ENCODE data around the gene STAT3. TPM values are rescaled to one million over a fixed set of nuclear protein-coding genes. Genes with fewer than 3 reads are reported as not detected.

The STAT3 gene
- total and polyA plus RNA-seq, 5 donors: 46.9 to 192 (median 102) TPM

DNA sequence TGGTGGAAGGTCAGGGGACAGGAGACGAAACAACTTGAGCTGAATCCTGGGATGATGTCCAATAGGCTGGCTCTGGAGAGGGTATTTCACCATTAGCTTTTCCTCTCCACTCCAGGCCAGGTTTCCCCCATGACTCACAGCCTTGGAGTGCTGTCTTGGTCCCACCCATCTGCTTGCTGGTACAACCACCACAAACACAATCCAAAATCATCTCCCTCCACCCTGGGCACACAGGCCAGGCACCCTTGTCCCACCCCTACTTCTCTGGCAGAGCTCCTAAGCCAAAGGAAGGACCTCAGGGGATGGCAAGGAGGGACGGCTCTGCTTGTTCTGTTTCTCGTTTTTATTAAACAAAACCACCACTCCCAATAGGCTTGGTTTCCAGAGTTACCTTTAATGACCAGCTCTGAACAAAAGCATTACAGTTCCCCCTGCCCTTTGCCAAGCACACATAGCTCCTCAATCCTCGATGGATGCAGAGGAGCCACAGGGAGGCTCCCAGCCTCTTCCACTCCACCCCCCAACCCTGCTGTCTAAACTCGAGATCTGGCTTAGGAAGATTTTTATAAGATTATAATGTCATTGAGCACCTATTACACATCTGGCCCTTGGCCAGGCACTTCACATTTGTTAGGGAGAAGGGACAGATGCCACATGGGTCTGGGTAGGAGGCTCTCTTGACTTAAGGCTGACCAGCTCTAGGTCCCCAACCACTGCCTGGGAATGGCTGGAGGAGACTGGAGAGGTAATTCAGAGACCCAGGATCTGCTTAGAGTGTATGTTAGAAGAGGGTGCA, 21.5 kb upstream of the STAT3 start:
- Histone ChIP-seq H3K27me3 (ENCODE audit: control insufficient read depth, insufficient read depth) (no peaks in the 10 kb centered on the region), H3K4me3 (ENCODE audit: low read length) (no peak overlapping the region), H3K27ac (ENCODE audit: low read length) (peak overlapping the region; percentile 99), H3K9me3 (ENCODE audit: control insufficient read depth, low read length) (no peaks in the 10 kb centered on the region), H3K4me1 (ENCODE audit: control insufficient read depth, insufficient read depth, low read length) (peaks cover 34% of the 10 kb centered on the region)
- 12% methylated on average over 5 of the region's 5 CpGs for WGBS
- DNase-seq: peak; percentile 82 to 88 (median 86)
- peak; percentile 67 to 69 for ATAC-seq
- intact Hi-C loops (cut with DNase I): loop anchor here in 1 of 4 donors (5.0 kb wide), 1 partner anchor 87 kb away; no protein-coding TSS in a partner anchor

GRCh38 chr17:42408061-42408460, 19.8 kb upstream of the STAT3 start:
- intact Hi-C loops (cut with DNase I): loop anchor here in 1 of 4 donors (5.0 kb wide), 1 partner anchor 86 kb away; no protein-coding TSS in a partner anchor
- Histone ChIP-seq H3K4me3 (ENCODE audit: low read length) (no peak overlapping the region), H3K27ac (ENCODE audit: low read length) (peak overlapping the region; percentile 63), H3K4me1 (ENCODE audit: control insufficient read depth, insufficient read depth, low read length) (peaks cover 29% of the 10 kb centered on the region), H3K9me3 (ENCODE audit: control insufficient read depth, low read length) (no peaks in the 10 kb centered on the region), H3K27me3 (ENCODE audit: control insufficient read depth, insufficient read depth) (no peaks in the 10 kb centered on the region)
- WGBS: 50% methylated on average over 2 of the region's 2 CpGs
- DNase-seq (peak in 2 of 3 donors; percentile 77 to 83), ATAC-seq (peak; percentile 42 to 49)

GRCh38 chr17:42407289-42407836, 19.1 kb upstream of the STAT3 start:
- Histone ChIP-seq H3K27ac (ENCODE audit: low read length) (peak overlapping the region; percentile 92), H3K4me3 (ENCODE audit: low read length) (no peak overlapping the region), H3K27me3 (ENCODE audit: control insufficient read depth, insufficient read depth) (no peaks in the 10 kb centered on the region), H3K9me3 (ENCODE audit: control insufficient read depth, low read length) (no peaks in the 10 kb centered on the region), H3K4me1 (ENCODE audit: control insufficient read depth, insufficient read depth, low read length) (peaks cover 28% of the 10 kb centered on the region)
- peak; percentile 85 to 94 (median 91) for DNase-seq
- ATAC-seq: peak; percentile 79 to 82
- intact Hi-C loops (cut with DNase I): loop anchor here in 3 of 4 donors (2.0 to 5.0 kb wide), 2 partner anchors 85 kb away; no protein-coding TSS in a partner anchor
- WGBS: 3% methylated on average over 2 of the region's 2 CpGs

DNA sequence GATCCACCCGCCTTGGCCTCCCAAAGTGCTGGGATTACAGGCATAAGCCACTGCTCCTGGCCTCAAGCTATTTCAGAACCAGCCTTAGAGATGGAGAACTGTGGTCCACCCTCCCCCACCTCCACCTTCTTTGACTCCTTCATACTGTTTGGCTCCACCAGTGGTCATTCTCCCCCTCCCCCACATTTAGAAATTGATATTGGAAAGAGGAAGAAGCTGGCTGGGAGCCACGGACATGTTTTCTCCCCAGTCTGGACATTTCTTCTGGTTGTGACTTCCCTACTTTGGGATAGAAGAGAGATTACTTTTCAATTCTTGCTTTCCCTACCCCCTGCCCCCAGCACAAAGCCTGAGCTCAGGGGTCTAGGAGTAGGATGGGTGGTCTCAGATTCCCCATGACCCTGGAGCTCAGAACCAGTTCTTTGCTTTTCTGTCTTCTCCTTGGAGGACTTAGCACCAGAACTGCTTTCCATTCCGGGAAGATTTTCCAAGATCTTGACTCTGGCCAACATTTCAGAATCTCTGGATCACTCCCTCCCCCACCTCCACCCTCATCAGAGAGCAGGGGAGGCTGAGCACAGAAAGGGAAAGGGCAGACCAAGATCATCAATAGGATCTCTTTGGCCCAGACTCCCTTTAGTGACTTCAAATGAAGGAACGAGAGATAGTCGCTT, 18.5 kb upstream of the STAT3 start:
- ATAC-seq (no peak), DNase-seq (peak in 2 of 3 donors; percentile 31 to 72)
- no peaks in the 10 kb centered on the region for H3K27me3 ChIP-seq (ENCODE audit: control insufficient read depth, insufficient read depth)
- H3K4me1 ChIP-seq (ENCODE audit: control insufficient read depth, insufficient read depth, low read length): peaks cover 24% of the 10 kb centered on the region
- H3K9me3 ChIP-seq (ENCODE audit: control insufficient read depth, low read length): no peaks in the 10 kb centered on the region
- no peak overlapping the region for H3K4me3 ChIP-seq (ENCODE audit: low read length)
- intact Hi-C loops (cut with DNase I): loop anchor here in 3 of 4 donors (2.0 to 5.0 kb wide), 2 partner anchors 84 kb away; no protein-coding TSS in a partner anchor
- H3K27ac ChIP-seq (ENCODE audit: low read length): peak overlapping the region; percentile 92
- WGBS: 29% methylated on average over 5 of the region's 5 CpGs

GRCh38 chr17:42405963-42406495, 17.8 kb upstream of the STAT3 start:
- Histone ChIP-seq H3K27ac (ENCODE audit: low read length) (peak overlapping the region; percentile 92), H3K4me3 (ENCODE audit: low read length) (no peak overlapping the region), H3K27me3 (ENCODE audit: control insufficient read depth, insufficient read depth) (no peaks in the 10 kb centered on the region), H3K9me3 (ENCODE audit: control insufficient read depth, low read length) (no peaks in the 10 kb centered on the region), H3K4me1 (ENCODE audit: control insufficient read depth, insufficient read depth, low read length) (peaks cover 20% of the 10 kb centered on the region)
- ATAC-seq: peak; percentile 68 to 69
- intact Hi-C loops (cut with DNase I): loop anchor here in 3 of 4 donors (2.0 to 5.0 kb wide), 2 partner anchors 83 to 84 kb away; no protein-coding TSS in a partner anchor
- peak; percentile 85 to 95 (median 94) for DNase-seq
- 34% methylated on average over 26 of the region's 26 CpGs for WGBS

DNA sequence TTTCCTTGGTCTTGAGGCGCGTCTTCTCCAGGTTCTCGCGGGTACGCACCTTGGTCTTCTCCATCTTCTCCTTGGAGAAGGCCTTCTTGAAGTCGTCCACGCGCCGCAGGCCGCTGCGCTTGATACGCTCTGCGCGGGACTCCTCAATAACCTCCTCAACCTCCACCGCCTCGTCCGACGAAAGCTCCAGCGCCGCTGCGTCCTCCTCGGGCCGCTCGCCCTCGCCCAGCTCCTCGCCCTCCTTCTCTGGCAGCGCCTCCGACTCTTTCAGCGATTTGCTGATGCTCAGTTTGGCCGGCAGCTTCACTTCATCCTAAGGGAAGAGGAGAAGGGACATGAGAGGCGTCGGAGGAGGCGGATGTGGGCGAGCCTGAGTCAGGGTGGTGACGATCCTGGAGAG, 16.8 kb upstream of the STAT3 start:
- peak in 1 of 3 donors; percentile 22 for DNase-seq
- no peak overlapping the region for H3K27ac ChIP-seq (ENCODE audit: low read length)
- peaks cover 16% of the 10 kb centered on the region for H3K4me1 ChIP-seq (ENCODE audit: control insufficient read depth, insufficient read depth, low read length)
- H3K4me3 ChIP-seq (ENCODE audit: low read length): no peak overlapping the region
- no peaks in the 10 kb centered on the region for H3K27me3 ChIP-seq (ENCODE audit: control insufficient read depth, insufficient read depth)
- H3K9me3 ChIP-seq (ENCODE audit: control insufficient read depth, low read length): no peaks in the 10 kb centered on the region
- intact Hi-C loops (cut with DNase I): loop anchor here in 1 of 4 donors (5.0 kb wide), 1 partner anchor 83 kb away; no protein-coding TSS in a partner anchor
- no peak for ATAC-seq
- 87% methylated on average over 35 of the region's 35 CpGs for WGBS

- ATAC-seq (no peak), DNase-seq (peak in 1 of 3 donors; percentile 65)
- intact Hi-C loops (cut with DNase I): loop anchor here in 2 of 4 donors (5.0 kb wide), 3 partner anchors 82 to 92 kb away; no protein-coding TSS in a partner anchor
- no peak overlapping the region for H3K27ac ChIP-seq (ENCODE audit: low read length)
- H3K4me3 ChIP-seq (ENCODE audit: low read length): no peak overlapping the region
- H3K9me3 ChIP-seq (ENCODE audit: control insufficient read depth, low read length): no peaks in the 10 kb centered on the region
- no peaks in the 10 kb centered on the region for H3K27me3 ChIP-seq (ENCODE audit: control insufficient read depth, insufficient read depth)
- H3K4me1 ChIP-seq (ENCODE audit: control insufficient read depth, insufficient read depth, low read length): peaks cover 10% of the 10 kb centered on the region
- 81% methylated on average over 63 of the region's 63 CpGs for WGBS
These were observed 16.2 kb upstream of the STAT3 start for GRCh38 chr17:42404326-42405055.

- WGBS: 77% methylated on average over 6 of the region's 6 CpGs
- H3K4me1 ChIP-seq (ENCODE audit: control insufficient read depth, insufficient read depth, low read length): peaks cover 6% of the 10 kb centered on the region
These were observed 14.9 kb upstream of the STAT3 start for GRCh38 chr17:42403150-42403549.

GRCh38 chr17:42402117-42402516, 13.9 kb upstream of the STAT3 start:
- H3K4me3 ChIP-seq (ENCODE audit: low read length): no peak overlapping the region
- H3K9me3 ChIP-seq (ENCODE audit: control insufficient read depth, low read length): no peaks in the 10 kb centered on the region
- H3K4me1 ChIP-seq (ENCODE audit: control insufficient read depth, insufficient read depth, low read length): peaks cover 6% of the 10 kb centered on the region
- intact Hi-C loops (cut with DNase I): loop anchor here in 2 of 4 donors (5.0 kb wide), 2 partner anchors 85 to 90 kb away; no protein-coding TSS in a partner anchor
- H3K27me3 ChIP-seq (ENCODE audit: control insufficient read depth, insufficient read depth): no peaks in the 10 kb centered on the region
- DNase-seq (no peak), ATAC-seq (no peak)
- peak overlapping the region; percentile 46 for H3K27ac ChIP-seq (ENCODE audit: low read length)
- 37% methylated on average over 3 of the region's 3 CpGs for whole genome bisulfite sequencing

More at GRCh38 chr17:42403150-42403549, 14.9 kb upstream of the STAT3 start:
- ATAC-seq (no peak), DNase-seq (no peak)
- intact Hi-C loops (cut with DNase I): loop anchor here in 2 of 4 donors (5.0 kb wide), 2 partner anchors 86 to 91 kb away; no protein-coding TSS in a partner anchor
- Histone ChIP-seq H3K27me3 (ENCODE audit: control insufficient read depth, insufficient read depth) (no peaks in the 10 kb centered on the region), H3K27ac (ENCODE audit: low read length) (no peak overlapping the region), H3K9me3 (ENCODE audit: control insufficient read depth, low read length) (no peaks in the 10 kb centered on the region), H3K4me3 (ENCODE audit: low read length) (no peak overlapping the region)
